Astrocyte of the spinal cord (primary cell): ENCODE results near the gene MCUR1.
"Not testable (repeated sequence)": the region's sequence is repeated elsewhere in the genome, so short reads cannot be mapped to it uniquely, and the experiment has no call there.

Experiments used
- DNase-seq: peaks from one replicate; pipeline ENCODE4 v3.0.0; 2011; ENCODE audit warnings: low read depth, low spot score
- H3K4me3 ChIP-seq: 2 replicates; pipeline ENCODE4 v1.5.1; 2011; ENCODE audit warnings: low read depth, mild to moderate bottlenecking, low read length, moderate library complexity
- CTCF ChIP-seq: IDR thresholded peaks from 2 replicates; pipeline ENCODE4 v1.5.1; 2012; ENCODE audit warnings: low read depth, mild to moderate bottlenecking, low read length, inconsistent platforms
- in situ Hi-C: cut with HindIII; loops from 2 replicates; pipeline ENCODE4 v1.10.0; 2017; ENCODE audit warnings: low sequenced_read_pairs

Gene MCUR1

GRCh38 chr6:13851803-13852202 is 37.4 kb upstream of the MCUR1 start:
- no peak for TF ChIP-seq CTCF
- H3K4me3 ChIP-seq: no peak overlapping the region
- no peak for DNase-seq
- in situ Hi-C loops: no loop called here

DNA sequence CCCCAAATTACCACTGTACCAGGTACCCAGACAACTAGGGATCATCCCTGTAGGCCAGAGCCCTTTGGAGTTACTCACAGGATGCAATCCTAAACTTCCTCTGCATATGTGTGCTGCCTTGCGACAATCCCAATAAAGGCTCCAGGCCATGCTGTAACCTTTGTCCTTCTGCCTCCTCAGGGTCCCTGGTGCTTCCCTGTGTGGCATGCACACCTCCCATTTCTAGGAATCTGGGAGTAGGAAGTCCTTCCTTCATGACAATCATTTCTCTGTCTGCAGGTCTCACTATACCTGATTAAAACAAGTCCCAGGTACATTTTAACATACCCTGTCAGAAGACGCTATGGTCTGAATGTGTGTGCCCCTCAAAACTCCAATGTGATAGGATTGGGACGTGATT is 37.0 kb upstream of the MCUR1 start:
- in situ Hi-C loops: no loop called here
- TF ChIP-seq CTCF: no peak
- no peak overlapping the region for H3K4me3 ChIP-seq
- no peak for DNase-seq

DNA sequence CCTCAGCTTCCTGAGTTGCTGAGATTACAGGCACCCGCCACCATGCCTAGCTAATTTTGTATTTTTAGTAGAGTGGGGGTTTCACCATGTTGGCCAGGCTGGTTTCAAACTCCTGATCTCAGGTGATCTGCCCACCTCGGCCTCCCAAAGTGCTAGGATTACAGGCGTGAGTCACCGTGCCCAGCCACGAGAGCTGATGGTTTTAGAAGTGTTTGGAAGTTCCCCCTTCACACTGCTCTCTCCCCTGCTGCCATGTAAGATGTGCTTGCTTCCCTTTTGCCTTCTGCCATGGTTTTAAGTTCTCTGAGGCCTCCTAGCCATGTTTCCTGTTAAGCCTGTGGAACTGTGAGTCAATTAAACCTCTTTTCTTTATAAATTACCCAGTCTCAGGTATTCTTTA is 36.3 kb upstream of the MCUR1 start:
- H3K4me3 ChIP-seq, in situ Hi-C loops, DNase-seq: not testable (repeated sequence)

GRCh38 chr6:13848522-13849150 is 34.3 kb upstream of the MCUR1 start:
- TF ChIP-seq CTCF: no peak
- H3K4me3 ChIP-seq: no peak overlapping the region
- no peak for DNase-seq
- in situ Hi-C loops: no loop called here

DNA sequence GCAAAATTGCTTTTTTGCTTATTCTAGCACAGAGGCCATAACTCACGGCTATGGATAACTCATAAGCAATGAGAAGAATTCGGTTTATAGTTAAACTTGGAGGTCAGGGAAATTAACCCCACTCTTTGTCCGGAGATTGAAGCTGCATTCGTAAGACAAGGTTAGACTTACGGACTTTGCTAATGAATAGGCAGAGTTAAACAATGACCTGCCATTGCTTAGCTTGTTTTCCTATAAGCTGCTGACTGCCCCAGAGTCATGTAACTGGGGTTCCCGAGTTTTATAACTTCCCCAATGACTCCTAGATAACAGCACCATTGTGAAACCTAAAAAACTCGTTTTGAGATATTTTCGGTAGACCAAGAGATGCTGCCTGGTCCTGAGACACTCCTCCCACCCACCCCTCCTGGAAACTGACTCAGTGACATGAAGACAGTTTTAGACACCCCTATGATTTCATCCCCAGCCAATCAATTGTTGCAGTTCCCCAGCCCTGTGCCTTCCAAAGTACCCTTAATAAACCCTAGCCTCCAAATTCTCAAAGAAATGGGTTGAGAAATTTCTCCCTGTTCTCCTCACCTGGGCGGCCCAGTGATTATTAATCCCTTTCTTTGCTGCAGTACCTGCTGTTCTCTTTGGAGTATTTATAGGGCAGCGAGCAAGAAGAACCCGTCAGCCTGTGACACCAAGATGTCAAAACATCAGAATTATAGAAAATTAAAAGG is 33.1 kb upstream of the MCUR1 start:
- in situ Hi-C loops: no loop called here
- H3K4me3 ChIP-seq: no peak overlapping the region
- TF ChIP-seq CTCF: no peak
- DNase-seq: no peak

DNA sequence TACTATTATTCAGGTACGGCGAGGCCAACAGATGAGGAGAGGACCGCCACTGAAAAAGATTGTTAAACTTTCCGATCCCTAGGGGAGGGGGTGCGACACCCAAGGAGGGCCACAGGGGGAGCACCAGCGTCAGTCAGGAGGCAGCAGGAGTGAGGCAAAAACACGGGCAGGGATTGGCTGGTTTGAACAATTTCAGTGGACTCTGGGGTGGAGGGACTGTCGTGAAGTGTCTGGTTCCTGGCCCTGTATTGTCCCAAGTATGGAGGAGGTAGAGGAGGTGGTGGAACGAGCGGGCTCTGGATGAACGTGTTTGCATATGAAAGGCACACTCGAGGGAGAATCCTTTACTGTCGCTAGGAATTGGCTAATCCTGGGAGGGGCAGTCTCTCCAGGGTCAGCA is 32.5 kb upstream of the MCUR1 start:
- TF ChIP-seq CTCF: peak; percentile 23
- no peak for DNase-seq
- in situ Hi-C loops: no loop called here
- H3K4me3 ChIP-seq: no peak overlapping the region

DNA sequence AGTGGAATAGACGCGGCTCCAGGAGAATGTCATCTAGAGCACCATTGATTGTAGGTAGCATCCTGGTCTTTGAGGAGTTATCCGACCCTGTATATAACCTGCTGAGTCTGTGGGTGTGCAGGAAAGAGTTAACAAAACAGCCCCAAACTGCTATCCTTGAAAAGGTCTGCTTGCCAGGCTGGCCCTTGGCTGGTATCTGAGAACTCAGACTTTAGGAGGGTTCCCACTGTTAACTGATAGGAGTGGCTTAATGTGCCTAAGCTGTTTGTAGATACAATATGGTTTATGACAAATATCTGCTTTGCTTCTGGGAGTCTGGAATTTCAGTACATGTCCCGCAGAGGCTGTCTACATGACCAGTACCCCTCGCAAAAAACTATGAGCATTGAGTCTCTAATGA is 27.6 kb upstream of the MCUR1 start:
- in situ Hi-C loops: no loop called here
- no peak overlapping the region for H3K4me3 ChIP-seq
- DNase-seq: no peak
- TF ChIP-seq CTCF: no peak
